Stimulated activated CD4-positive, alpha-beta T cell treated with anti-CD3 and anti-CD28 coated beads, TNF-alpha, amount 100 ng/mL, for 48 hours (primary cell): ENCODE results near the gene TRMT10A.
"Not testable (repeated sequence)": the region's sequence is repeated elsewhere in the genome, so short reads cannot be mapped to it uniquely, and the experiment has no call there.

Experiments used
- DNase-seq, 3 donors: peaks; one replicate each; pipeline ENCODE4 v3.0.0-alpha.2; 2020; ENCODE audit warnings: low read depth in 3 of 3

TRMT10A gene

GRCh38 chr4:99552872-99553271 is 11.0 kb downstream of the TRMT10A start:
- no peak for DNase-seq

DNA sequence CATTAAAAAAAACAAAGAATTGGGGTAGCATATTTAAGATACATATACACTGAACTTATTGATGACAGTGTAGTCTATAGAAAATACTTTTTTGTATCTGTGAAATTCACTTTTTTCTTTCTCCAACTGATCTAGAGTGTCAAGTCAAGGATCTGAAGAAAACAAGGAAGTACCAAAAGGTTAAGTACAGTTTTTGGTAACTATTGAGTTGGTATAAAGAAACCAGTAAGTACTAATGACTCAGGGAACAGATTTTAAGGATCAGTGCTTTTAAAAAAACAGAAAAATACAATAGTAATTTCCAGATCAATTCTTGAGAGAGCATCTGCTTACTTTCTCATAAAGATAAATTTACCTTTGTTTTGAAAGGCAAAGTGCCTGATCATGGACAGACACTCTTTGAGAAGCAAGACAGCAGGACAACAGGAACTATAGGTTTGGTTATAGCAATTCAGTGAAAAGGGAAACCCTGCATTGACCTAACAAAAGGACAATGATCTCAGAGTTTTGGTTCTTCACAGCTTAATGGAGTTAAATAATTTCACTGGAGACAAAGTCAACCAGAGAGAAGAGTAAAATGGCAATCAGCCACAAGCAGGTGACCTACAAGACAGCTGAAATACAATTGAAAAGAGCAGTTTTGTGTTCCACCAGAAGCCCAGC is 23.4 kb downstream of the TRMT10A start:
- no peak for DNase-seq

DNA sequence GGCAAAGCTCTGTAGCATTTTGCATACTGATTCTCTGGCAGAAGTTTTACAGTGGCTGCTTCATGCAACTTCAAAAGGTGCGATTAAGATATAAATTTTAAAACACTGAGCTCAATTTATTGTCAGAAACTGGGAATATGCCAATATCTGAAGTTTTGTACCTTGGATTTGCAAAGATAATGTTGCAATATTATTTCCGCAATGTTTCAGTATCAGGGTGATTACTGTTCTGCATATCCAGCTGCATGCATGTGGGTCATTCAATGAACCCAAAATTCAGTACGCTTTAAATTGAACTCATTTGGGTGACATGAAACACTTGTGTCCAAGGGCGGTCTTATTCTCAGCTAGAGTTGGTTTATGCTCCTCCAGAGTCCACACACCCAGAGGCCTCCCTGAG is 26.2 kb downstream of the TRMT10A start:
- DNase-seq = no peak

GRCh38 chr4:99536848-99537247 is 27.0 kb downstream of the TRMT10A start:
- DNase-seq = no peak

GRCh38 chr4:99536271-99536670 is 27.6 kb downstream of the TRMT10A start:
- no peak for DNase-seq

DNA sequence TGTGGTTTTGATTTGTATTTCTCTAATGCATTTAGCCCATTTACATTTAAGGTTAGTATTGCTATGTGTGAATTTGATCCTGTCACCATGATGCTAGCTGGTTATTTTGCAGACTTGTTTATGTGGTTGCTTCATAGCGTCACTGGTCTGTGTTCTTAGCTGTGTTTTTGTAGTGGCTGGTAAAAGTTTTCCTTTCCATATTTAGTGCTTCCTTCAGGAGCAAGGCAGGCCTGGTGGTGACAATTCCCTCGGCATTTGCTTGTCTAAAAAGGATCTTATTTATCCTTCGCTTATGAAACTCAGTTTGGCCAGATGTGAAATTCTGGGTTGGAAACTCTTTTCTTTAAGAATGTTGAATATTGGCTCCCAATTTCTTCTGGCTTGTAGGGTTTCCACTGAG is 29.1 kb downstream of the TRMT10A start:
- not testable (repeated sequence) for DNase-seq

GRCh38 chr4:99529956-99530355 is 33.9 kb downstream of the TRMT10A start:
- no peak for DNase-seq

- no peak for DNase-seq
Observed at GRCh38 chr4:99529228-99529627, 34.6 kb downstream of the TRMT10A start.

DNA sequence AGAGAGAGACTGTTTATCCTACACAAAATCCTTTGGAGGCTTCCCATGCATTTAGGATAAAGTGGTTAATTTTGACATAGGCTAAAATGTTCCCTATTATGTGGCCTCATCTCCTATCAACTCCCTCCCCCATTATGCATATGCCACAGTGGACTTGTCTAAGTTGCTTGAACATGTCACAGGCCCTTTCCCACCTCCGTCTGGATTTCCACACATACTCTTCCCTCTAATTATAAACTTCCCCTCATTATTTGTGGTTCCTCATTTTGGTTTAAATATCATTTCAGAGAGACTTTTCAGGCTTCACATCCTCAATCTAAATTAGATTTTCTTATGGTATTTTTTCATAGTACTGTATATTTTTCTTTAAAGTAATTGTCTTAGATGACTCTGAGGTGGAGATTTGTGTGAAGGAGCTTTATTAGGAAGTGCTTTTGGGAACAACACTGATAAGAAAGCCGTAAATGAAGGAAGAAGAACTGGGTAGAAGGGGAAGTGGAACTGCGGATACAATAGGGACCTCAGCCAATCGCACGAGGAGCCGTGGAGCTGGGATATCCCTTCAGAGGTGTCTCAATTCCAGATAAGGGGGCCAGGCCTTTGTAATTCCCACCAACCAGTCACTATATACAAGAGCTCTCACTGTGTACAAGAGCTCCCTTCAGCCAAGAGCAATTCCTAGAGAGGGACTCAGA is 45.1 kb downstream of the TRMT10A start:
- no peak for DNase-seq

DNA sequence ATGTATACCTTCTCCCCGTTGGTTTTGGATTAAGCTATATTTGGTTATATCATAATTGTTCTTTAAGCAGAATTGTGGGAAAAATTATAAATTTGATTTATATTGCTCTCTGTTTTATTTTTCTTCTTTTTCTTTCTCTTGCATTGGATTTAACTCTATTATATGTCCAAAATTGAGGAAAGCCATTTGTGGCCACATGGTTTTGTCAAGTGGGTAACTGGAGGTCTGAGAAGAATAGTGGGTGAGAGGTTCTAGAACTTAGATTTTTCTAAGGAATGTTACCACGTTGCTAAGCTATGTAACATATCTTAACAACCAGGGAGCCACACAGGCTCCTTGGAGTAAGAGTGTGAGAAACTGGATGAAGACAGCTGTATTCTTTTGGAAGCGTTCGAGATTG is 53.1 kb downstream of the TRMT10A start, which contains the start of gene C4orf17:
Gene C4orf17, plus strand, starts transcription at position 301 of the 400 bp plus-strand sequence. CDS start 2,061 bp downstream, outside the sequence.
- DNase-seq = no peak

- peak in 1 of 3 donors; percentile 11 for DNase-seq
Observed at GRCh38 chr4:99507762-99508161, 56.1 kb downstream of the TRMT10A start.

- DNase-seq = no peak
Observed at GRCh38 chr4:99507349-99507748, 56.5 kb downstream of the TRMT10A start.

GRCh38 chr4:99506781-99507180 is 57.1 kb downstream of the TRMT10A start:
- DNase-seq = no peak

GRCh38 chr4:99504804-99505502 is 58.9 kb downstream of the TRMT10A start:
- DNase-seq = no peak
